ENCODE measurements around the gene TLL2. TPM values are rescaled to one million over a fixed set of nuclear protein-coding genes. Genes with fewer than 3 reads are reported as not detected.

TLL2 gene
- total RNA-seq, 6 donors from 2014 or later: 0.06 to 0.20 TPM; not detected in 4

GRCh38 chr10:96460316-96460715 lies 53.4 kb downstream of the TLL2 start:
- no peaks in the 10 kb centered on the region for H3K27me3 ChIP-seq
- TF ChIP-seq CTCF (IDR thresholded peaks at IDR 0.05) (no peak), POLR2A (IDR thresholded peaks at IDR 0.05) (no peak), POLR2AphosphoS5 (IDR thresholded peaks at IDR 0.05) (no peak), EP300 (IDR thresholded peaks at IDR 0.05) (no peak)
- H3K4me1 ChIP-seq: no peaks in the 10 kb centered on the region
- ATAC-seq (ENCODE audit: low FRiP score in 2 of 2) (no peak), DNase-seq (no peak)
- no peak overlapping the region for H3K27ac ChIP-seq
- H3K9me3 ChIP-seq: no peaks in the 10 kb centered on the region
- no peak overlapping the region for H3K4me3 ChIP-seq
- 92 to 93% methylated on average over 3 of the region's 3 CpGs for WGBS, 2 donors
- no peaks in the 10 kb centered on the region for H3K36me3 ChIP-seq

DNA sequence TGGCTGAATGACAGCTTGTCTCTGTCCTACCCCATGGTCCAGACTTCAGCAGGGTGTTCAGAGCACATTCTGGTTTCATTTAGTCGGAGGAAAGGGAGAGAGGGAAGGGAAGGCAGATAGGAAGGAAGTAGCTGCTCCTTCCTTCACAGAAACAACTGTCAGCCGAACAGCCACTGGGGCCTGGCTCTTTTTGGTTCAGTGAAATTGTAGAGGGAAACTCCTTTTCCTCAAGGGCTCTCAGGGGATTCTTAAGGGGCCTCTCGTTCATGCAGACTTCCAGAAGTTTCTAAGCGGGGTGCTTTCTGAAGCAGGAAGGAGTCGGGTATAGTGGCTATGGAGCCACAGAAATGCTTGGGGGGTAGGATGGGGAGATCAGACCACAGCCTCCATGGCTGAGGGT lies 56.4 kb downstream of the TLL2 start:
- TF ChIP-seq POLR2A (IDR thresholded peaks at IDR 0.05) (no peak), EP300 (IDR thresholded peaks at IDR 0.05) (no peak), POLR2AphosphoS5 (IDR thresholded peaks at IDR 0.05) (no peak), CTCF (IDR thresholded peaks at IDR 0.05) (no peak)
- Histone ChIP-seq H3K36me3 (no peaks in the 10 kb centered on the region), H3K27me3 (no peaks in the 10 kb centered on the region), H3K4me1 (no peaks in the 10 kb centered on the region), H3K9me3 (no peaks in the 10 kb centered on the region), H3K4me3 (no peak overlapping the region), H3K27ac (no peak overlapping the region)
- 57 to 59% methylated on average over 5 of the region's 5 CpGs for WGBS, 2 donors
- ATAC-seq (ENCODE audit: low FRiP score in 2 of 2) (no peak), DNase-seq (no peak)

GRCh38 chr10:96456296-96456840 lies 57.4 kb downstream of the TLL2 start:
- TF ChIP-seq CTCF (IDR thresholded peaks at IDR 0.05) (no peak), POLR2A (IDR thresholded peaks at IDR 0.05) (no peak), EP300 (IDR thresholded peaks at IDR 0.05) (no peak), POLR2AphosphoS5 (IDR thresholded peaks at IDR 0.05) (no peak)
- no peak overlapping the region for H3K27ac ChIP-seq
- H3K4me1 ChIP-seq: no peaks in the 10 kb centered on the region
- ATAC-seq (ENCODE audit: low FRiP score in 2 of 2) (peak in 1 of 2 donors; percentile 34), DNase-seq (no peak)
- no peaks in the 10 kb centered on the region for H3K27me3 ChIP-seq
- H3K4me3 ChIP-seq: no peak overlapping the region
- no peaks in the 10 kb centered on the region for H3K9me3 ChIP-seq
- 83 to 87% methylated on average over 5 of the region's 5 CpGs for WGBS, 2 donors
- no peaks in the 10 kb centered on the region for H3K36me3 ChIP-seq

DNA sequence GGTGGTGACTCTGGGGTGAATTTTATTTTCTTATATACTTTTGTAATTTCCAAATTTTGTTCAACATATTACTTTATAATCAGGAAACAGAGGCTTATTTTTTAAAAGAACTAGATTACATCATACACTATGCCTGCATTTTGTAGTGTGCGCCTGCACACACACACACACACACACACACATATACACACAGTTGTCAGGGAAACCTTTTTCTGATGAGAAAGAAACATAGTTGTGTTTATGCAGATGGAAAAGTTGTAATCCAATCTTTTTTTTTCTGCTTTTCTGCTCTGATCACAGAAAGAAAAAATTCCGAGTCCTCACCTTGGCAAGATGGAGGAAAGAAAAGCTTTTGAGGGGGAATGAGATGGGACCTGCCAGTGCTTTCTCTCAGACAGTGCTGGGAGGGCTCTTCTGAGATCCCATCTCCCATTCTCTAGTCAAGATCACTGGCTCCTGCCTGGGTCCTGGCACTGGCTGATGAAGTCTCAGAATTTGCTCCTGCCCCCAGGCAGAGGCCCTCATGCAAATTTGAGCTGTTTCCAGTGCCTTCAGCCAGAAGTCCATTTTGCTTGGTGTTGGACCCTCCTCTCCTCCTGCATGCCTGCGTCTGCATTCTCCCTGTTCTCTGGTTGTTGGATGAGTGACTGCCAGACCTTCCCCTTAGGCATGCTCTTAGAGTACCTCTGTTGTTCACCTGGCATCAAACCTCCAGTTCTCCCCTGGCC lies 59.7 kb downstream of the TLL2 start:
- Histone ChIP-seq H3K4me3 (no peak overlapping the region), H3K9me3 (no peaks in the 10 kb centered on the region), H3K27me3 (no peaks in the 10 kb centered on the region), H3K27ac (no peak overlapping the region), H3K4me1 (no peaks in the 10 kb centered on the region), H3K36me3 (no peaks in the 10 kb centered on the region)
- WGBS, 2 donors: 81 to 83% methylated on average over 3 of the region's 3 CpGs
- no peak for DNase-seq
- no peak for TF ChIP-seq EP300 (IDR thresholded peaks at IDR 0.05)
- no peak for TF ChIP-seq POLR2AphosphoS5 (IDR thresholded peaks at IDR 0.05)
- TF ChIP-seq POLR2A (IDR thresholded peaks at IDR 0.05): no peak
- TF ChIP-seq CTCF (IDR thresholded peaks at IDR 0.05): no peak
- no peak for ATAC-seq (ENCODE audit: low FRiP score in 2 of 2)

Data from upper lobe of left lung (tissue), 6 donors.